ENCODE data around the gene KRTAP5-6.
"Not testable (repeated sequence)": the region's sequence is repeated elsewhere in the genome, so short reads cannot be mapped to it uniquely, and the experiment has no call there.

The KRTAP5-6 gene

DNA sequence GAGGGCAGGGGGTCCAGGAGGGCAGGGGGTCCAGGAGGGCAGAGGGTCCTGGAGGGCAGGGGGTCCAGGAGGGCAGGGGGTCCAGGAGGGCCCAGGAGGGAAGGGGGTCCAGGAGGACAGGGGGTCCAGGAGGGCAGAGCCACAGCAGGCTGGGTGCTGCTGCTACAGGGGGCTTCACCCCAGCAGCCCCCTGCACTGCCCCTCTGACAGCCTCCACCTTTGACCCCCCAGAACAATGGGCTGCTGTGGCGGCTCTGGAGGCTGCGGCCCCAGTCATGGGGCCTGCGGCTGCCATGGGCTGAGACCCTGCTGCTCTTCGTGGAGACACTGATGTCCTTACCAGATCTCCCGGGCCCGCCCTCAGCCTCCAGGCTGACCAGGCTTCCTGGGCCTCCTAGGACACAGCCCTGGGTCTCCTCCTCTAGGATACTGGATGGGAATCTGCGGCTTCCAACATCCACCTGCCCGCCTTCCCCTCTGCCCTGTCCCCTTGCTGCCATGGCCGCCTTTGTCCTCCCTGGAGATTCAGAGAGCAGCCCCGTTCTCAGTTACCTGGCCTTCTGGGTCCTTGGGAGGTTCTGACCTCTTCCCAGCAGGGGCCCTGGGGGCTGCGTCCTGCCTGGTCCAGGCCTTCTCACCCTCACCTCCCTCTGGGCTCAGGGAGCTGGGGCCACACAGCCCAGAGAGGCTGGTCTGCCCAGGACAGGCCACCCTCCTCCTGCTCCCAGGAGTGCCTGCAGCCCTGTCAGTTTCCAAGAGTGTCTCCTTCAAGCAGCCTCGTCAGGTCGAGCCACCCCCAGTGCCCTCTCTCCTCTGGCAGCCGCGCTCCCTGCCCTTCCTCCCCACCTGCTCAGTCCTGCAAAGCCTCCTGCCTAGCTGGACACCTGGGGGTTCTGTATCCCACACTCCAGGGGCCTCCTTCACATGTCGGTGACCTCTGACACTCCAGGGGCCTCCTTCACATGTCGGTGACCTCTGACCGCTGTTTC lies 11.8 kb upstream of the KRTAP5-6 start:
- not testable (repeated sequence) for DNase-seq

DNA sequence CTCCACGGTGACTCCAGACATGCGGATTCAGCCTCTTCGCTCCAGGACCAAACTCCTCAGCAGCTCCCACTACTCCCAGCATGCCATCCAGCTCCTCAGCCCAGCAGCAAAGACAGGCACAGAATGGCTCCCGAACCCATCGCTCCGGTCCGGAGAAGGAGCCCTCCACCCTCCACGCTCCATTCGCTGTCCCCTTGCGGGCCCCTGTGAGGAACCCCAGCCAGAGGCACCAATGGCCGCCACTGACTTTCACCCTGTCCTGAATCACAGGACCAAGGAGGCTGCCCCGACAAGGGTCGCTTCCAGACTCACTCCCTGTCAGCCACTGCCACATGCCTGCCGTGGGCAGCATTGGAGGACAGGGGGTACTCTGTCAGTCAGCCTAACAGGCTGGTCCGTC lies 10.8 kb upstream of the KRTAP5-6 start:
- not testable (repeated sequence) for DNase-seq

DNA sequence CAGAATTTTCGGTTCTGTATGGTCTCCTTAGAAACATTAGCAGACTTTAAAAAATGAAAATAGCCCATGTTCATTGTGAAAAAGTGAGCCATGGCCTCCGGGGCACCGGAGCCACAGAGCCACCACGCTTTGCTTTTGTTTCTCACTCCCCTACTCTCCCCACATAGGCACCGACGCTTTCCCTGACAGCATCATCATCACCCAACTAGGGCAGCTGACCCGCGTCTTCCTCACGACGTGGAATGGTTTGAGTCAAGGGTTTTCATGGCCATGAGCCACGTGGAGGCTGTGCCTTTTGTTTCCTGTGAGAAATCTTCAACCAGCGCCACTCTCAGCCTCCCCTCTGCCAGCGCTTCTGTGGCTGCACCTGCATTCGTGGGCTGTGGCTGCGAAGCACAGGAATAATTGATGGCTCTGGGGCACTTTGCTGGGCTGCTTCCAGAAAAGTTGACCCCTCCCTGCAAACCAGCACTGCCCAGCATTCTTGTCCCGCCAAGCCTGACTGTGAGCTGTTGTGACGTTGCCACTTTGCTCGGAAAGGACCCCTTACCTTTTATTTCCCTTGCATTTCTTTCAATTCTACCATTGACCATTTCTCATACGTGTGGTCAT lies 8.6 kb upstream of the KRTAP5-6 start:
- DNase-seq = not testable (repeated sequence)

DNA sequence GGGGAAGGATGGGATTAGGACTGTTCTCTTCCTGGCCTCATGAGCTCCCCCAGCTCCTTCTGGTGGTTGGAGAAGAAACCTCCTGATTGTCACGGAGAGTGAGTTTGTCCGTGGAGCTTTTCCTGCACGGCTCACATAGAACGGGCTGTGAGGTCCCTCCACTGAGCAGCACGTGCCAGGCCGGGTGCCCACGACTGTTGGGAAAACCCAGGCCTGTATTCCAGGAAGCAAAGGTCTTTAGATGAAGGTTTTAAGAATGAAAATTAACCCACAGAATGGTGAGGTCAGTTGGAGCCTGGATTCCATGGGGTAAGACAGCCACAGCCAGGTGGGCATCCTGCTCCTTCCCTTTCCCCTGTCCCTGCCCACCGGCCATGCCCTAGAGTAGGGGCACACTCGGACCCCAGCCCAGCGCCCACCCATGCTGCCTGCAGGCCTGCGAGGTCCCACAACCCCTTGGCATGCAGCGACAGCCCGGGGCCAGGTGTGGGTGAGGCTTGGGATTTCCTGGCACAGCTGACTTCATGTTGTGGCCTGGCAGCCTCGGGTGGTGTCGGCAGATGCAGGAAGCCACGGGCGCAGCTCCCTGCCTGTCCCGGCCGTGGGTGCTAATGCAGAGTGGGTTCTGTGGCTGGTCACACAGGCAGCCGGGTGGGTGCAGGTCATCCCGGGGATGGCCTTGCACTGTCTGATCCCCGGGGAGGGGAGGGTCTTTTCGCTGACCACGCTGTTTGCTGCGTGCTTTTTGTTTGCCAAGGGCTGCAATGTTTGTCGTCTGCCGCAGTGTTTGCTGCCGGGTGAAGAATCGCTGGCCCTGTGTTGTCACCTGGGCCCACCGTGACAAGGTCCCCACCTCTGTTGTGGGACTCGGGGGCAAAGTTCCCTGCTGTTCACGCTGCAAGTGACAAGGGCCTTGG lies 7.5 kb upstream of the KRTAP5-6 start:
- DNase-seq = not testable (repeated sequence)

DNA sequence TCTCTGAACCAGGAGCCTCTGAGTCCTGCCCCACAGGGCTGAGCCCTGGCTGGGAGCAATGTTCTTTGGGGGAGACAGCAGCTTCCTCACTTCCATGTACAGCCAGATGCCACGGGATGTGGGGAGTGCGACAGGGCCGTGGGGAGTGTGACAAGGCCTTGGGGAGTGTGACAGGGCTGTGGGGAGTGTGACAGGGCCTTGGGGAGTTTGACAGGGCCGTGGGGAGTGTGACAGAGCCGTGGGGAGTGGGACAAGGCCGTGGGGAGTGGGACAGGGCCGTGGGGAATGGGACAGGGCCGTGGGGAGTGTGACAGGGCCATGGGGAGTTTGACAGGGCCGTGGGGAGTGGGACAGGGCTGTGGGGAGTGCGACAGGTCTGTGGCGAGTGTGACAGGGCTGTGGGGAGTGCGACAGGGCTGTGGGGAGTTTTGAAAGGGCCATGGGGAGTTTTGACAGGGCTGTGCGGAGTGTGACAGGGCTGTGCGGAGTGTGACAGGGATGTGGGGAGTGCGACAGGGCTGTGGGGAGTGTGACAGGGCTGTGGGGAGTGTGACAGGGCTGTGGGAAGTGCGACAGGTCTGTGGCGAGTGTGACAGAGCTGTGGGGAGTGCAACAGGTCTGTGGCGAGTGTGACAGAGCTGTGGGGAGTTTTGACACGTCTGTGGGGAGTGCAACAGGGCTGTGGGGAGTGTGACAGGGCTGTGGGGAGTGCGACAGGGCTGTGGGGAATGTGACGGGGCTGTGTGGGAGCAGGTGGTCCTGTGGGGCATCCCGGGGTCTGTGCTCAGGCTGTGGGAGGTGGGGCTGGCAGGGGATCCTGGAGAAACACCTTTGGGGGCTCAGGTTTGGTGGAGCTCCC lies 6.6 kb upstream of the KRTAP5-6 start:
- no peak for DNase-seq

DNA sequence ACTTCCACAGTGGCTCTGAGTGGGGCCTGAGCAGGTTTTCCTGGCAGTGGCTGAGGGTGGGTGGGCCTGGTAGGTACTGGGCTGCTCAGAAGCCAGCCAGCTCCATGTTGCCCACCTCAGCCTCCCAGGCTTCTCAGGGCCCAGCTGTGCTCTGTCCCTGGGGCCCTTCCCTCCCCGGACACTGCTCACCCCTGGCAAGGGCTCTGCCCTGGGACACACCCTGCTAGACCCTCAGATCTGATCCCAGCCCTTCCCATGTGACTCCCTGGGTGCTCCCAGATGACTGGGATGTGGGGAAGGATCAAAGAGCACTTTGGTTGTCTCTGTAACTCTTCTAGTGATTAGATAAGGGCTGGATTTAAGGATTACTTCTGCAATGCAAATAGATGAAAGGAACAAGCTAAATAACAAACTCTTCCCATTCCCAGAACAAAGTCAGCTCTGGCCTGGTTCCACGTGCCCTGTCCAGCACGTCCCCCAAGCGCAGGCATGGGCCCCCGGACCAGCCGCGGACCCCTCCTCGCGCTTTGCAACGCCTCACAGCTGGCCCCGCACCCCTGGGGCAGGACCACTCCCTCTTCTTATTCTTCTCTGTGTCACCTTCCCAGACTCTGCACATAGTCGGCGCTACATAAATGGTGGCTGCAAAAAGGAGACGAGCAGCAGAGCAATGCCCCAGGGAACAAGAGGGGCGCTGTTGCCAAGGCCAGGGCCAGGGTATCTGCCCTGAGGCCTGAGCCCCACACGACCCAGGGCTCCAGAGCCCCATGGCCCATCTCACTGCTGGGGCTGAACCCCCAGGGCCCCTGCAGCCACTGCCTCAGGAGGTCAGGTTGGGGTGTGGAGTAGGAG lies 5.7 kb upstream of the KRTAP5-6 start:
- DNase-seq = no peak

DNA sequence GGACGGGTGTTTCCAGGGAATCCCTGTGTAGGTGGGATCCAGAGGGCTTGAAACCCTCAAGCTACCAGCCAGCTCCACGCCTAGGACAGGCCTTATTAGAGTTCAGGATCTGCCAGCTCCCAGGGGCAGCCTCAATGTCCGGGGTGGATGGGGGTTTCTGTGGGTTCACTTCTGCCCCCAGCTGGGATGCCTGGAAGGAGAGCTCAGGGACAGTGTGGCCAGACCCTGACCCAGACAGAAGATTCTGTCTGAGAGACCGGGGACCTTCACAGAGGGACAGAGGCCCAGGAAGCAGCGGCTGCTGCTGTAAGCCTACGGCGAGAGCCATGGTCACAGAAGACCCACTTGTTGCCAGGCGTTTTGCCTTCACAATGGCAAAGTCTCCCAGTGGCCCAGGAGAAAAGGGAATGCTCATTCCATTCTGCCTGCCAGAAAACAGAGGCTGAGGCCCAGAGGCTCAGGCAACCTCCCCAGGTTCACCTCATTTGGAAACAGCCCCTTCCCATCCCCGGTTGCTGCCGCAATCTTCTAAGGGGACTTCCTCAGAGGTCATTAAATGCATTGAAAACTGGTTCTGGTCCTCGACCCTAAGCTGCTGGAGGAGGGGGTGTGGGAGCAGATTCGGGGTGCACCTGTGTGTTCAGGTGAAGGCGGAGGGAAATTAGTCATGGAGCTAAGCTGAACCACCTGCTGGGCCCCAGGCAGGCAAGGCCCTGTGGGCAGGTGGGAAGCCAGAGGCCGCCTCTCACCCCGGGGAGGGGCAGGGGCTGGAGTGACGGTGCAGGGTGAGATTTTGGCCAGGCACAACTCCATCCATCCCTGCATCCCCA lies 4.9 kb upstream of the KRTAP5-6 start:
- DNase-seq = no peak

DNA sequence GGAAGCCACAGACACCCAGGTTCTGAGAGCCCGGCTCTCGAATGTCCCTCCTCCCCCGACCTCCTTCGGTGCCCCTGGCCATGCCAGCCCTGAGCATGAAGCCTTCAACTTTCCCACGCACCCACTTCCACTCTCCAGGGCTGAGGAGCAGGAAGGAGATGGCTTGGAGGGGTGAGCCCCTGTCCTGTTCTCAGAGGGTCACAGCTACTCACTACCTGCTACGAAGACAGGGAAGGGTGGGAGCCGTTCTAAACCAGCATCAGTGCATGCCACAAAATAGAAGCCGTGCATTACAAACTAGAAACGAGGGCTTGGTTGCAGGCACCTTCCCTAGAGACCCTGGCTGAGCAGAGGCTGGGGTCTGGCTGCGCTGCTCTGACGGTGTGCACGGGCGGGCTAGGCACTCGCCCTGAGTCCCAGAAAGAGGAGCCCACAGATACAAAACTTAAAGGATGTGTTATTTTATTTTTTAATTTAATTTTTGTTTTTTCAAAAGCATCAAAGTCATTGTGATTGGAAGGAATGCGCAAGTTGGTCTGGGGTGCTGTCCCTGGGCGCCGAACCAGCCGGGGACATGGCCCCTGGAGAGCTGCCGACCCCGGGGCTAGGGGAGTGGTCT lies 4.2 kb upstream of the KRTAP5-6 start:
- no peak for DNase-seq

DNA sequence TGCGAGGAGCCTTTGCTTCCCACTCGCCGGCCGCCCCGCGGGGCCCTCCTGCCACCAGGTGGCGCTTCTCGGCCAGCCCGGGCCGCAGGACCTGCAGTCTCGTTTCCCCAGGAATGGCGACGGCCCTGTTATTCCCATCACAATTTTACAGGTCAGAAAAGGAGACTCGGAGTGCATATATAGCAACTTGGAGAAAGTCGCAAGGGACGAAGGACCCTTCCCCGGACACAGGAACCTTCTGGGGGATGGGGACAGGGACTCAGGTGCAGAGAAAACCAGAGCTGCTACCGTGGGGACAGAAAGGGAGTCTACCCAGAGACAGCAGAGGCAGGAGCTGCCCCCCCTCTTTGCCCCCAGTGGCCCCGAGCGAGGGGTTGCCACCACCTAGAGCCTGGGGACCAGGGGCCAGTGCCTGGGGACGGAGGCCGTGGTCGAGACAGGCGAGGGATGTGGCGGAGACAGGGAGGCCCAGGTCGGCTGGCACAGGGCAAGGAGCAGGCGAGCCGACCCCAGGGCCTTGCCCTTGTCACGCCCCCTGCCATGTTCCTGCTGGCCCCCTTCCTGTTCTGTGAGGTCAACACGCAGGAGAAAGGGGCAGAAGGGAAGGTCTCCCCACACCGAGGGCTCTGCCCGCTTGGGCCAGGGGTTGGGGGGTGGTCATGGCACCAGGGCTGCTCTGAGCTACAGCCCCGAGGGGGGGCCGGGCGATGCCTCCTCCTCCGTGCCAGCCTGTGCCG lies 3.5 kb upstream of the KRTAP5-6 start:
- DNase-seq = no peak

DNA sequence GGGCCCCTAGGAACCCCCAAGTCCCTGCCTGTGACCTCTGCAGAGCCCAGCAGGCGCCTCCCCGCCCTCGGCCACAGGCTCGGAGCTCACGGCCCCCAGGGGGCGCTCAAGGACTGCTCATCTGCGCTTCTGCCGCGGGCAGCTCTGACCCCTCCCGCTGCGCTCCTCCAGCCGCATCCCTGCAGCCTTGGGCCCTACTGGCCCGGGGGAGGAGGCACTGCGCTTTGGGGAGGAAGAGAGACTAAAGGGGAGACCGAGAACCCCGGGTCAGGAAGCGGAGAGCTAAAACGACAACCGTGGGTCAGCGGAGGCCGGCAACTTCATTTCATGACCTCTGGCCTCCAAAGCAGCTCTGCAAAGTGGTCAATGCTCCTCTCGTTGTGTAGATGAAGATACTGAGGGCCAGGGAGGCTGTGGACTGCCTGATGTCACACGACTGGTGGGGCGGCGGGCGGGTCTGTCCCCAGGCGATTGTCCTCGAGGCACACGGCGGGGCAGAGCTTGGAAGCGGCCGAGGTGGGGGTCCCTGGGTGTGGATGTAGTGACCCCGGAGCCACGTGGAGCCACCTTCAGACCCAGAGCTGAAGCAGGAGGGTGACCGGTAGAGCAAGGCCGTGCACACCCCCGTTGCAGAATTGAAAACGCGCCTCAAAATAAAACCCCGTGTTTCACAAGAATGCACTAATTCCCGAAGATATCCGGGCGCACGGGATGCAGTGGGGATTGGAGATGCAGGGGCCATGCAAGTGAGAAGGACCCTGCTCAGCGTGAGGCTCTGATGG lies 2.7 kb upstream of the KRTAP5-6 start:
- peak; percentile 2 for DNase-seq

DNA sequence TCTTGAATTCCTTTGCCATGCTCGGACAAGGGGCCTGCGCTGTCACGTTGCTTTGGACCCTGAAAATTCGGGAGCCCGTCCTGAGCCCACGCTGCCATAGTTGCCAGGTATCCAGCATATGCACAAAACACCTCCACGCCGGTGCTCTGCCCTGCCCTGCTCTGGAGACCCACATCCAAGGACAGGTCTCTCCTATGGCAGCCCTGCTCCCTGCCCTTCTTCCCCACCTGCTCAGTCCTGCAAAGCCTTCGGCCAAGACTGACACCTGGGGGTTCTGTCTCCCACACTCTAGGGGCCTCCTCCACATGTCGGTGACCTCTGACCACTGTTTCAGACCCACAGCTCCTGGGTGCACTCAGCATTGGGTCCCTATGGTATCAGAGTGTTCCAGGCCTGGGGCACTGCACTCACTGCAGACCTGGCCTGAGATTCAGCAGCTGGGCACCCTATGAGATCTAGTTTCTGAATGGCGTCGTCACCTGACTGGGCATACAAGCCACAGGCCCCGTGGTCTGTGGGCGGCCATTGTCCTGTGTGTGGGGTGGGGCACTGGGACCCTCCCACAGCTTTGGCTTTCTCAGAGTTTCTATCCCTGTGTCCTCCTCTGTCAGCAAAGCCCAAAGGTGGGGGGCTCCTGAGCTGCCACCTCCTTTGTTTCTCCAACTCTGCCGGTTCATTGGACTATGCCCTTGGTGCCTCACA lies 2.0 kb upstream of the KRTAP5-6 start:
- DNase-seq = no peak

DNA sequence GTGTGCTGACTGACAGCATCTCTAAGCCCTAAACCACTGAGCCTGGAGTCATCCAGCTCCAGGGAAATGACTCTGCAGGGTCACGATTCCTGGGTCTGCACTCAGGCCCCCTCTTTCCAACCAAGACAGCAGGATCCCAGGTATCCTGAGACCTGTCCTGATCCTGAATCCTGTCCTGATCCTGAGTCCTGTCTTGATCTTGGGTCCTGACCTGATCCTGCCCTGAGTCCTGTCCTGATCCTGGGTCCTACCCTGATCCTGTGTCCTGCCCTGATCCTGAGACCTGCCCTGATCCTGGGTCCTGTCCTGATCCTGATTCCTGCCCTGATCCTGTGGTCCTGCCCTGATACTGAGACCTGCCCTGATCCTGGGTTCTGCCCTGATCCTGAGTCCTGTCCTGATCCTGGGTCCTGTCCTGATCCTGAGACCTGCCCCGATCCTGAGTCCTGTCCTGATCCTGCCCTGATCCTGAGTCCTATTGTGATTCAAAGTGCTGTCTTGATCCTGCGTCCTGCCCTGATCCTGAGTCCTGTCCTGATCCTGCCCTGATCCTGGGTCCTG lies 1.4 kb upstream of the KRTAP5-6 start:
- no peak for DNase-seq

DNA sequence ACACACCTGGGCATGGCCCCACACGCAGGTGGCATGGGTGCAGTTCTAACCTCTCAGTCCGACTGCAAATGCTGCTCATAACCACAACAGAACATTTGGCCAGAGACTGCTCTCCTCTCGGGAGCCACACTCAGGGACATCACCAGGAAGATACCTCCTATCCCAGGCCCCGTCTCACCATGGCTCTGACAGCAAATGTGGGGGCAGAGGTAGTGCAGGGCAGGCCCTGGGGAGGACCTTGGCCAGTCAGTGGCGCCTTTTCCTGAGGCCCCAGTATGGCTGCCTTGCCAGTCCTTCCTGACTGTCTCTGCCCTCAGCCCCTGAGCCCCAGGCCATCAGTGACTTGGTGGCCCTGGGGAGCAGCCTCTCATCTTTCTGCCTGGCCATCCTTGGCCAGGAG lies 2.8 kb downstream of the KRTAP5-6 start:
- DNase-seq = no peak

DNA sequence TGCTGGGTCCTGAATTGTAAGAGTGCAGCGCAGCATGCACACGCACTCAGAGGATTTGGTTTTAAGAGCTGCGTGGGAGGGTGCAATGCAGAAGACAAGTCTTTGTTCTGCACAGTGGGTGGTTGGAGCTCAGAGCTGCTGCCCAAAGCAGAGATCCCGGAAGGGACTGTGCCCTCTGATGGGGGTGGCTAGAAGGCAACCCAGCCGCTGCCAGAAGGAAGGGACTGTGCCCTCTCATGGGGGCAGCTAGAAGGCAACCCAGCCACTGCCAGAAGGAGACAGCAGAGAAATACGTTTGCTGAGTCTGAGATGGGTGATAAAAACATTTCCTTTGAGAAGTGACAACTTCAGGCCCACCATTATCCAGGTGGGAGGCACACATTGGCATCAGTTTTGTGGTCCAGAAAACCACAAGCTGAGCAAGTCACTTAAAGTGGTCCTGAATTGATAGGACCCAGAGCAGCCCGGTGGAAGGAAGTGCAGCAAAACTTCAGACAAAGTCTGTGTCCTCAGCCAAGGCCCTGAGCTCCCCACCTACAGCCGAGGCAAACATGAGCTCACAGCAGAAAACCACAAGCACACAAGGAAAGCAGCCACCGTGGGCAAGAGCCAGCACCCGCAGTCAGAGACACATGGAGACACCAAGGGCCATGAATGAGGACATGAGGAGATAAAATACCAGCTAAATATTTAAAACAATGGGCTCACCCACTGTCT lies 4.3 kb downstream of the KRTAP5-6 start:
- DNase-seq = no peak

DNA sequence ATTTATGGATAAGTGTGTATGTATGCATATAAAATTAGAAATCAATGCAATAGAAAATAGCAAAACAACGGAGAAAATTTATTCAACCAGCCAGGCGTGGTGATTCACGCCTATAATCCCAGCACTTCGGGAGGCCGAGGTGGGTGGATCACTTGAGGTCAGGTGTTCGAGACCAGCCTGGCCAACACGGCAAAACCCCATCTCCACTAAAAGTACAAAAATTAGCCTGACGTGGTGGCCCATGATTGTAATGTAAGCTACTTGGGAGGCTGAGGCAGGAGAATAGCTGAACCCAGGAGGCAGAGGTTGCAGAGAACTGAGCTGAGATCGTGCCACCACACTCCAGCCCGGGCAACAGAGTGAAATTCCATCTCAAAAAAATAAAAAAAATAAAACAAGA lies 5.5 kb downstream of the KRTAP5-6 start:
- DNase-seq = no peak

DNA sequence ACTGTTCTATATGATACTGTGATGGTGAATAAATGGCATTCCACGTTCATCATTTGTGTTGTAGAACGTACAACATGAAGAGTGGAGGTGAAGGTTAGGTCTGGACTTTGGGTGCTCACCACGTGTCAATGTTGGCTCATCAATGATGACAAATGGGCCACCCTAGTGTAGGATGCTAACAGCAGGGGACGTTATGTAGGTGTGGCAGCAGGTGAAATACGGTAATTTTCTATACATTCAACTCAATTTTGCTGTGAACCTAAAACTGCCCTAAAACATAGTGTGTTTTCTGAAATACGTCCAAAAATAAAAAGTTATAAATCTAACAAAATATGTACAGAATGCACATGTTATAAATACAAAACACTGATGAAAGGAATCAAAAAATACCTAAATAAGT lies 6.2 kb downstream of the KRTAP5-6 start:
- no peak for DNase-seq

Measured in NCI-H446 treated with DMSO at 0.1 percent for 48 hours (cell line).